HepG2 (cell line): ENCODE results near the gene CD3G. TPM values are rescaled to one million over a fixed set of nuclear protein-coding genes. Genes with fewer than 3 reads are reported as not detected.

ENCODE experiments used
- GABPA ChIP-seq, 2 experiments: IDR thresholded peaks; 2 replicates each; pipeline ENCODE4 v1.6.1; 2011 to 2016; ENCODE audit warnings: low read depth in 2 of 2, low read length in 1 of 2, missing biosample characterization in 1 of 2, missing genetic modification characterization in 1 of 2
- HNRNPLL ChIP-seq: fragments of 200-400 bp; formaldehyde crosslinking; IDR thresholded peaks from 2 replicates; pipeline ENCODE4 v1.6.1; 2017; ENCODE audit warnings: mild to moderate bottlenecking, low read depth, low read length; ENCODE audit not compliant: poor library complexity, severe bottlenecking
- KLF15 ChIP-seq: sonication (generic); formaldehyde crosslinking; IDR thresholded peaks from 2 replicates; pipeline ENCODE4 v1.8.1; 2023; ENCODE audit warnings: borderline replicate concordance, mild to moderate bottlenecking, inconsistent platforms, missing genetic modification reagents, mixed read lengths
- LCORL ChIP-seq, 2 experiments: fragments of 450-650 bp in 1 of 2; sonication (generic) in 1 of 2; formaldehyde crosslinking in 1 of 2; IDR thresholded peaks; 2 replicates each; pipeline versions ENCODE4 v1.5.0 to v1.6.1; 2017 to 2020; ENCODE audit warnings: antibody characterized with exemption in 1 of 2, missing genetic modification reagents in 1 of 2
- MIER2 ChIP-seq: IDR thresholded peaks from 2 replicates; pipeline ENCODE4 v1.6.1; 2016; ENCODE audit warnings: missing biosample characterization, missing genetic modification reagents
- NFE2 ChIP-seq: sonication (generic); formaldehyde crosslinking; IDR thresholded peaks from 2 replicates; pipeline ENCODE4 v1.4.0; 2020; ENCODE audit warnings: missing genetic modification reagents
- REPIN1 ChIP-seq: sonication (generic); formaldehyde crosslinking; IDR thresholded peaks from 2 replicates; pipeline ENCODE4 v1.8.0; 2022; ENCODE audit warnings: missing genetic modification reagents, low read depth, mild to moderate bottlenecking, borderline replicate concordance
- ZBTB20 ChIP-seq: sonication (generic); formaldehyde crosslinking; IDR thresholded peaks from 2 replicates; pipeline ENCODE4 v1.8.1; 2023; ENCODE audit warnings: missing genetic modification reagents, low read depth, mild to moderate bottlenecking, borderline replicate concordance
- ZMAT5 ChIP-seq: sonication (generic); formaldehyde crosslinking; IDR thresholded peaks from 2 replicates; pipeline ENCODE4 v1.5.0; 2020; ENCODE audit warnings: mild to moderate bottlenecking, low read depth, missing genetic modification reagents, borderline replicate concordance
- ZNF124 ChIP-seq: sonication (generic); formaldehyde crosslinking; IDR thresholded peaks from 2 replicates; pipeline ENCODE4 v1.4.0; 2020; ENCODE audit warnings: missing genetic modification reagents
- ZNF317 ChIP-seq: sonication (generic); formaldehyde crosslinking; IDR thresholded peaks from 2 replicates; pipeline ENCODE4 v1.5.0; 2020; ENCODE audit warnings: mild to moderate bottlenecking, missing genetic modification reagents
- ZNF562 ChIP-seq: sonication (generic); formaldehyde crosslinking; IDR thresholded peaks from 2 replicates; pipeline ENCODE4 v1.8.0; 2022; ENCODE audit warnings: missing genetic modification reagents, borderline replicate concordance
- ZNF646 ChIP-seq: sonication (generic); formaldehyde crosslinking; IDR thresholded peaks from 2 replicates; pipeline ENCODE4 v1.9.0; 2021; ENCODE audit warnings: mild to moderate bottlenecking, missing genetic modification reagents
- polyA plus RNA-seq, 8 experiments: library from polyadenylated mRNA; depleted of rRNA in 3 of 8; stranded (reverse) in 7 of 8; unstranded in 1 of 8; fragments of >200 nt; fragmentation: Illumina TruSeq in 4 of 8; extraction: Trizol in 4 of 8; gene quantifications; 2 replicates each; pipeline versions ENCODE4 v1.2.1 to v1.2.3, GENCODE V29; 2011 to 2016; ENCODE audit warnings: low read depth in 4 of 8, missing spikeins in 1 of 8, mixed read lengths in 1 of 8; ENCODE audit not compliant: insufficient read depth in 1 of 8
- total RNA-seq, 5 experiments: library from RNA; depleted of rRNA; stranded (reverse); fragments of >200 nt; fragmentation: Illumina TruSeq; extraction: Trizol; gene quantifications; 2 replicates each; pipeline ENCODE4 v1.2.3, GENCODE V29; 2016; ENCODE audit warnings: low read depth in 1 of 5
- TF ChIP-seq, protein P1 (sequence below), 2 experiments: IDR thresholded peaks; 2 replicates each; pipeline ENCODE4 v1.6.1; 2011 to 2012; ENCODE audit warnings: low read length in 2 of 2, borderline replicate concordance in 1 of 2, low read depth in 1 of 2, mild to moderate bottlenecking in 1 of 2, moderate library complexity in 1 of 2
- TF ChIP-seq, protein P2 (sequence below): sonication (generic); formaldehyde crosslinking; IDR thresholded peaks from 2 replicates; pipeline ENCODE4 v1.5.0; 2020; ENCODE audit warnings: mild to moderate bottlenecking, missing genetic modification reagents
- TF ChIP-seq, protein P3 (sequence below): IDR thresholded peaks from 2 replicates; pipeline ENCODE4 v1.6.1; 2016; ENCODE audit warnings: missing genetic modification reagents, missing compliant biosample characterization

Gene CD3G
- total and polyA plus RNA-seq, 2 of the 13 experiments (the other 11 are each of a cell fraction or from before 2014, with no cell fraction given), result not detected

- TF ChIP-seq, protein P1, sequence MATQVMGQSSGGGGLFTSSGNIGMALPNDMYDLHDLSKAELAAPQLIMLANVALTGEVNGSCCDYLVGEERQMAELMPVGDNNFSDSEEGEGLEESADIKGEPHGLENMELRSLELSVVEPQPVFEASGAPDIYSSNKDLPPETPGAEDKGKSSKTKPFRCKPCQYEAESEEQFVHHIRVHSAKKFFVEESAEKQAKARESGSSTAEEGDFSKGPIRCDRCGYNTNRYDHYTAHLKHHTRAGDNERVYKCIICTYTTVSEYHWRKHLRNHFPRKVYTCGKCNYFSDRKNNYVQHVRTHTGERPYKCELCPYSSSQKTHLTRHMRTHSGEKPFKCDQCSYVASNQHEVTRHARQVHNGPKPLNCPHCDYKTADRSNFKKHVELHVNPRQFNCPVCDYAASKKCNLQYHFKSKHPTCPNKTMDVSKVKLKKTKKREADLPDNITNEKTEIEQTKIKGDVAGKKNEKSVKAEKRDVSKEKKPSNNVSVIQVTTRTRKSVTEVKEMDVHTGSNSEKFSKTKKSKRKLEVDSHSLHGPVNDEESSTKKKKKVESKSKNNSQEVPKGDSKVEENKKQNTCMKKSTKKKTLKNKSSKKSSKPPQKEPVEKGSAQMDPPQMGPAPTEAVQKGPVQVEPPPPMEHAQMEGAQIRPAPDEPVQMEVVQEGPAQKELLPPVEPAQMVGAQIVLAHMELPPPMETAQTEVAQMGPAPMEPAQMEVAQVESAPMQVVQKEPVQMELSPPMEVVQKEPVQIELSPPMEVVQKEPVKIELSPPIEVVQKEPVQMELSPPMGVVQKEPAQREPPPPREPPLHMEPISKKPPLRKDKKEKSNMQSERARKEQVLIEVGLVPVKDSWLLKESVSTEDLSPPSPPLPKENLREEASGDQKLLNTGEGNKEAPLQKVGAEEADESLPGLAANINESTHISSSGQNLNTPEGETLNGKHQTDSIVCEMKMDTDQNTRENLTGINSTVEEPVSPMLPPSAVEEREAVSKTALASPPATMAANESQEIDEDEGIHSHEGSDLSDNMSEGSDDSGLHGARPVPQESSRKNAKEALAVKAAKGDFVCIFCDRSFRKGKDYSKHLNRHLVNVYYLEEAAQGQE (IDR thresholded peaks at IDR 0.05; ENCODE audit: borderline replicate concordance in 1 of 2, low read depth in 1 of 2, low read length in 2 of 2), result no peak
- TF ChIP-seq HNRNPLL (no peak), ZNF317 (no peak), LCORL (IDR thresholded peaks at IDR 0.05) (no peak), LCORL (CRISPR knock-in tag; IDR thresholded peaks at IDR 0.05) (peak; percentile 32; the same call in 1 of the 2 replicates), ZNF124 (CRISPR knock-in tag) (no peak), ZMAT5 (CRISPR knock-in tag) (no peak), ZNF646 (no peak), GABPA (IDR thresholded peaks at IDR 0.05; ENCODE audit: low read depth, low read length) (no peak), GABPA (CRISPR knock-in tag; IDR thresholded peaks at IDR 0.05; ENCODE audit: low read depth) (no peak), MIER2 (no peak), REPIN1 (no peak), KLF15 (no peak), ZNF562 (CRISPR knock-in tag) (no peak), ZBTB20 (CRISPR knock-in tag) (no peak), NFE2 (CRISPR knock-in tag) (no peak)
- TF ChIP-seq, protein P2, sequence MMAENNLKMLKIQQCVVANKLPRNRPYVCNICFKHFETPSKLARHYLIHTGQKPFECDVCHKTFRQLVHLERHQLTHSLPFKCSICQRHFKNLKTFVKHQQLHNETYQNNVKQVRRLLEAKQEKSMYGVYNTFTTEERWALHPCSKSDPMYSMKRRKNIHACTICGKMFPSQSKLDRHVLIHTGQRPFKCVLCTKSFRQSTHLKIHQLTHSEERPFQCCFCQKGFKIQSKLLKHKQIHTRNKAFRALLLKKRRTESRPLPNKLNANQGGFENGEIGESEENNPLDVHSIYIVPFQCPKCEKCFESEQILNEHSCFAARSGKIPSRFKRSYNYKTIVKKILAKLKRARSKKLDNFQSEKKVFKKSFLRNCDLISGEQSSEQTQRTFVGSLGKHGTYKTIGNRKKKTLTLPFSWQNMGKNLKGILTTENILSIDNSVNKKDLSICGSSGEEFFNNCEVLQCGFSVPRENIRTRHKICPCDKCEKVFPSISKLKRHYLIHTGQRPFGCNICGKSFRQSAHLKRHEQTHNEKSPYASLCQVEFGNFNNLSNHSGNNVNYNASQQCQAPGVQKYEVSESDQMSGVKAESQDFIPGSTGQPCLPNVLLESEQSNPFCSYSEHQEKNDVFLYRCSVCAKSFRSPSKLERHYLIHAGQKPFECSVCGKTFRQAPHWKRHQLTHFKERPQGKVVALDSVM (CRISPR knock-in tag), result no peak
- TF ChIP-seq, protein P3, sequence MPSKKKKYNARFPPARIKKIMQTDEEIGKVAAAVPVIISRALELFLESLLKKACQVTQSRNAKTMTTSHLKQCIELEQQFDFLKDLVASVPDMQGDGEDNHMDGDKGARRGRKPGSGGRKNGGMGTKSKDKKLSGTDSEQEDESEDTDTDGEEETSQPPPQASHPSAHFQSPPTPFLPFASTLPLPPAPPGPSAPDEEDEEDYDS, result no peak
Observed at GRCh38 chr11:118314988-118315411, 29.1 kb upstream of the CD3G start (continued).
